Measurements from ENCODE around the gene PMP22.
A peak's percentile ranks its signal among the peaks of the same experiment; 100 is the strongest.
"Not testable (repeated sequence)": the region's sequence is repeated elsewhere in the genome, so short reads cannot be mapped to it uniquely, and the experiment has no call there.

The PMP22 gene

DNA sequence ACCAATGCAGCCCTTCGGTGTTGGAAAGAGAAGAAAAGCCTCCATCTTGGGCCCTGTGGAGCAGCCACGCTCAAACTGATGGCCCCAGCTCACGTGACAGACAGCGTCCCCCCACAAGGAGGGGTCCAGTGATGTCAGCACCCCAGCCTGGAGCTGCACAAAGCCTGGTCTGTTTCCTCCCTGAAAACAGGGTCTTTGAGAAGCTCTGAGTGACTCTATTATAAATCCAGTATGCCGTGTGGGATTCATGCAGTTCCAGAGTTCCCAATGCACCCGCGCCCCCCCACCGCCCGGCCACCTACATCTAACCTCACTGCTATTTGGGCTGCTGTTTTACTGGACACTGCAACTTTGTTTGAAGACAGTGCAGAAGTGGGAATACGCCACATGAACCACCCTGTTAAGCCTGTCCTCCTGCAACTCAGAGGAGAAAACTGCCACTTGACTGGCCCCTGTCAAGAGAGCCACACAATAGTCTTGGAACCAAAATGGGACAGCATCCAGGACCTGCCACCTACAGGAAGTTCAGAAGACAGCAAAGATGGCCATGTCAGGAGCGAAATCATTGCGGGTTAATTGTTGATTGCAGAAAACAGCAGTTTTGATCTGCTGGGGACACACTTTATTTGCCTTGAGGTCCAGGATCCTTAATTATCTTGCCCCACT is 33.1 kb downstream of the PMP22 start:
- DNase-seq (ENCODE audit: low read depth) = no peak
- TF ChIP-seq CTCF (IDR thresholded peaks at IDR 0.05; ENCODE audit: low read length, missing control alignments) = no peak
- no peak overlapping the region for H3K4me3 ChIP-seq (replicated peaks; ENCODE audit: low read depth, low read length)

- no peak overlapping the region for H3K4me3 ChIP-seq (replicated peaks; ENCODE audit: low read depth, low read length)
- no peak for DNase-seq (ENCODE audit: low read depth)
- no peak for TF ChIP-seq CTCF (IDR thresholded peaks at IDR 0.05; ENCODE audit: low read length, missing control alignments)
Measured at GRCh38 chr17:15230866-15231265, 34.3 kb downstream of the PMP22 start.

DNA sequence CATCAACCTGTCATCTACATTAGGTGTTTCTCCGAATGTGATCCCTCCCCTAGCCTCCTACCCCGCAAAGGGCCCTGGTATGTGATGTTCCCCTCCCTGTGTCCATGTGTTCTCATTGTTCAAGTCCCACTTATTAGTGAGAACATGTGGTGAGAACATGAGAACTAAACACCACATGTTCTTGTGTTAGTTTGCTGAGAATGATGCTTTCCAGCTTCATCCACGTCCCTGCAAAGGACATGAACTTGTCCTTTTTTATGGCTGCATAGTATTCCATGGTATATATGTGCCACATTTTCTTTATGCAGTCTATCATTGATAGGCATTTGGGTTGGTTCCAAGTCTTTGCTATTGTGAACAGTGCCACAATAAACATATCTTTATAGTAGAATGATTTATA is 43.3 kb downstream of the PMP22 start:
- not testable (repeated sequence) for DNase-seq (ENCODE audit: low read depth)

DNA sequence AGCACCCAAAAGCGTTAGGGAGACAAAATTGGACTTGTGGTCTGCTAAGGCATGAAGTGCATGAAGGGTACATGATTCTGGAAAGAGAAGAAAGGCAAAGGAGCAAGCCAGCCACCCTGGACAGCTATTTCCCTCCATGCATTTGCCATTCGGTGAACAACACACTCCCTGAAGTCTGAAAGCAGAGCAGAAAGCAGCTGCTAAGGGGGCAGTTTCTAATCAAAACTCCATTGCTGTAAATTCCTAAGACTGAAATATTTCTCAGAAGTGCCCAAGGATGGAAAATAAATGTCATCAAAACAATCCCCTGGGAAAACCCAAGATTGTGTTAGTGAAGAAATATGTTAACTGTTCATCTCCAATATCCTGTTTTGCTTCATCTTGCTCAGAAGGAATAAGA is 44.3 kb downstream of the PMP22 start:
- TF ChIP-seq CTCF (IDR thresholded peaks at IDR 0.05; ENCODE audit: low read length, missing control alignments) = no peak
- DNase-seq (ENCODE audit: low read depth) = peak; percentile 15
- H3K4me3 ChIP-seq (replicated peaks; ENCODE audit: low read depth, low read length) = no peak overlapping the region

More for the DNA sequence above, 43.3 kb downstream of the PMP22 start:
- not testable (repeated sequence) for H3K4me3 ChIP-seq (replicated peaks; ENCODE audit: low read depth, low read length)

DNA sequence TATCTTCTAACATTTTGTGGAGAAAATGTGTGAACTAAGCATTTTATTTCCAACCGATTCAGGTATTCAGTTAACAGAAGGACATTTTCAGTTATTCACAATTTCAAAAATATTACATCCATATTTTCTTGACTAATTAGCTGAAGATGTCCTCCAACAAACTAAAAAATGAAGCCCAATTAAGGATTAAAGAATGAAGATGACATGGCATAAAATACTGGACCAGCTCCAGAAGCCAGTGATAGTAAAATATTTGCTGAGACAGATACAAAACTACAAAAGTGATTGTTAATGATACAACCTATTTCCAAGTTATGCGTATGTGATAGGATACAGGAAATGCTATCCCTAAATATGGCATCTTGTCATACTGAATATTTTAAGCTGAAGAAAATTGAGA is 48.6 kb downstream of the PMP22 start:
- DNase-seq (ENCODE audit: low read depth) = no peak
- no peak for TF ChIP-seq CTCF (IDR thresholded peaks at IDR 0.05; ENCODE audit: low read length, missing control alignments)
- H3K4me3 ChIP-seq (replicated peaks; ENCODE audit: low read depth, low read length) = no peak overlapping the region

GRCh38 chr17:15213381-15214087 is 51.6 kb downstream of the PMP22 start:
- TF ChIP-seq CTCF (IDR thresholded peaks at IDR 0.05; ENCODE audit: low read length, missing control alignments) = peak; percentile 31
- peak; percentile 25 for DNase-seq (ENCODE audit: low read depth)
- H3K4me3 ChIP-seq (replicated peaks; ENCODE audit: low read depth, low read length) = no peak overlapping the region

- no peak for TF ChIP-seq CTCF (IDR thresholded peaks at IDR 0.05; ENCODE audit: low read length, missing control alignments)
- H3K4me3 ChIP-seq (replicated peaks; ENCODE audit: low read depth, low read length) = no peak overlapping the region
- DNase-seq (ENCODE audit: low read depth) = no peak
Measured at GRCh38 chr17:15210247-15210646, 54.9 kb downstream of the PMP22 start.

- H3K4me3 ChIP-seq (replicated peaks; ENCODE audit: low read depth, low read length); DNase-seq (ENCODE audit: low read depth): not testable (repeated sequence)
Measured at GRCh38 chr17:15203062-15203461, 62.1 kb downstream of the PMP22 start.

DNA sequence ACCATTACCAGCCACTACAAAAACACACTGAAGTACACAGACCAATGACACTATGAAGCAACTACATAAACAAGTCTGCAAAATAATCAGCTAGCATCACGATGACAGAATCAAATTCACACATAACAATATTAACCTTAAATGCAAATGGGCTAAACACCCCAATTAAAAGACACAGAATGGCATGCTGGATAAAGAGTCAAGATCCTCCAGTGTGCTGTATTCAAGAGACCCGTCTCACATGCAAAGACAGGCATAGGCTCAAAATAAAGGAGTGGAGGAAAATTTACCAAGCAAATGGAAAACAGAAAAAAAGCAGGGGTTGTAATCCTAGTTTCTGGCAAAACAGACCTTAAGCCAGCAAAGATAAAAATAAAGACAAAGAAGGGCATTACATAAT is 64.6 kb downstream of the PMP22 start:
- H3K4me3 ChIP-seq (replicated peaks; ENCODE audit: low read depth, low read length); DNase-seq (ENCODE audit: low read depth): not testable (repeated sequence)

All from fibroblast of pulmonary artery (primary cell).